Panc1 (cell line): ENCODE measurements around the gene ZNF469. TPM values are rescaled to one million over a fixed set of nuclear protein-coding genes. Genes with fewer than 3 reads are reported as not detected.
A peak's percentile ranks its signal among the peaks of the same experiment; 100 is the strongest.

Source experiments
- ATAC-seq: fragments of 200-7000 bp; cut with Tn5 transposase; 2 replicates; pipeline ENCODE4 v1.9.1; 2020; ENCODE audit warnings: mild to moderate bottlenecking, moderate library complexity
- BruUV-seq: library from RNA; stranded (reverse); fragments of 400-500 nt; replicated peaks from 2 replicates; lab custom pipeline; 2021; lab: Mats Ljungman, UMichigan
- CTCF ChIA-PET: fragments of 300-600 bp; sonication (Branson Sonifier 250); formaldehyde crosslinking; loops from one replicate; lab custom pipeline; 2022; ENCODE audit warnings: antibody characterized with exemption; lab: Charles Lee
- POLR2A ChIA-PET: fragments of 300-600 bp; sonication (Branson Sonifier 250); formaldehyde crosslinking; loops from one replicate; lab custom pipeline; 2022; ENCODE audit warnings: antibody characterized with exemption; lab: Charles Lee
- DNase-seq: peaks from one replicate; pipeline ENCODE4 v3.0.0-alpha.2; 2010; ENCODE audit warnings: low read depth, low spot score
- H3K27ac ChIP-seq: 2 replicates; pipeline ENCODE4 v1.5.1; 2011; ENCODE audit warnings: mild to moderate bottlenecking, low read length, inconsistent platforms
- H3K27me3 ChIP-seq: fragments of 200-500 bp; sonication (Bioruptor generic); 2 replicates; pipeline ENCODE4 v1.6.0; 2014; ENCODE audit warnings: low read length, inconsistent platforms; ENCODE audit not compliant: control insufficient read depth, insufficient read depth
- H3K36me3 ChIP-seq: fragments of 200-500 bp; sonication (Bioruptor generic); 2 replicates; pipeline ENCODE4 v1.5.1; 2014; ENCODE audit warnings: inconsistent platforms, mild to moderate bottlenecking, low read length, moderate library complexity; ENCODE audit not compliant: control insufficient read depth, insufficient read depth
- H3K4me1 ChIP-seq: 2 replicates; pipeline ENCODE4 v1.5.1; 2011; ENCODE audit warnings: inconsistent platforms, mild to moderate bottlenecking, low read length, moderate library complexity; ENCODE audit not compliant: control insufficient read depth, insufficient read depth
- H3K4me3 ChIP-seq, 2 experiments: 2 replicates each; pipeline ENCODE4 v1.5.1; 2011 to 2012; ENCODE audit warnings: low read depth in 2 of 2, low read length in 2 of 2, mild to moderate bottlenecking in 2 of 2, inconsistent platforms in 1 of 2, moderate library complexity in 1 of 2
- H3K9me3 ChIP-seq: fragments of 200-500 bp; sonication (Bioruptor generic); 2 replicates; pipeline ENCODE4 v1.5.1; 2014; ENCODE audit warnings: low read depth, mild to moderate bottlenecking, inconsistent platforms, low read length, moderate library complexity; ENCODE audit not compliant: control insufficient read depth, insufficient read depth
- CTCF ChIP-seq: fragments of 450-650 bp; IDR thresholded peaks from 2 replicates; pipeline ENCODE4 v1.5.1; 2017; ENCODE audit warnings: mild to moderate bottlenecking
- POLR2AphosphoS5 ChIP-seq: IDR thresholded peaks from 2 replicates; pipeline ENCODE4 v1.6.1; 2012; ENCODE audit warnings: mild to moderate bottlenecking, low read depth, low read length, moderate library complexity
- REST ChIP-seq, 2 experiments: IDR thresholded peaks; 2 replicates each; pipeline ENCODE4 v1.6.1; 2011 to 2012; ENCODE audit warnings: low read depth in 2 of 2, control low read depth in 1 of 2, low read length in 1 of 2, mild to moderate bottlenecking in 1 of 2, moderate library complexity in 1 of 2; ENCODE audit not compliant: insufficient read depth in 1 of 2
- SIN3A ChIP-seq: IDR thresholded peaks from 2 replicates; pipeline ENCODE4 v1.6.1; 2012; ENCODE audit warnings: low read depth, mild to moderate bottlenecking, low read length, moderate library complexity, borderline replicate concordance; ENCODE audit not compliant: insufficient read depth
- TCF7L2 ChIP-seq: IDR thresholded peaks from 2 replicates; pipeline ENCODE4 v1.6.1; 2011; ENCODE audit warnings: mild to moderate bottlenecking, low read depth, low read length, inconsistent platforms
- in situ Hi-C: cut with HindIII; loops from 2 replicates; pipeline ENCODE4 v1.10.0; 2016; ENCODE audit warnings: low sequenced_read_pairs, low pct_unique_long_range_greater_than_20kb
- intact Hi-C: fragments of 100-400 bp; cut with micrococcal nuclease; formaldehyde crosslinking; loops from one replicate; pipeline ENCODE4 v1.10.0; 2022; ENCODE audit not compliant: unreplicated experiment
- total RNA-seq: library from RNA; stranded (reverse); gene quantifications from one replicate; pipeline ENCODE4 v1.2.1, GENCODE V29; 2021; ENCODE audit not compliant: unreplicated experiment

Gene ZNF469
- total RNA-seq, 1 experiment from 2014 or later, result 1.3 TPM

- no peak for DNase-seq
- in situ Hi-C loops, result no loop called here
- Histone ChIP-seq H3K27ac (no peak overlapping the region), H3K27me3 (no peaks in the 10 kb centered on the region), H3K4me1 (no peaks in the 10 kb centered on the region), H3K36me3 (no peaks in the 10 kb centered on the region), H3K4me3 (no peak overlapping the region), H3K9me3 (no peaks in the 10 kb centered on the region)
- no peak for ATAC-seq
- ChIA-PET POLR2A (no interaction called here), CTCF (no interaction called here)
- TF ChIP-seq REST (IDR thresholded peaks at IDR 0.05; ENCODE audit: insufficient read depth in 1 of 2, low read depth in 2 of 2, low read length in 1 of 2), result no peak
- TF ChIP-seq POLR2AphosphoS5, result no peak
- no peak for TF ChIP-seq TCF7L2
- TF ChIP-seq CTCF, result no peak
- TF ChIP-seq SIN3A, result no peak
- intact Hi-C loops, result no loop called here
- no TSS peak for BruUV-seq
Observed at GRCh38 chr16:88423448-88423850, 40.7 kb downstream of the ZNF469 start.

- ChIA-PET POLR2A (no interaction called here), CTCF (no interaction called here)
- intact Hi-C loops, result no loop called here
- 0 out of 2 replicates have a peak, but pooled peaks have one; percentile 20 for ATAC-seq
- TF ChIP-seq TCF7L2 (no peak), CTCF (no peak), REST (IDR thresholded peaks at IDR 0.05; ENCODE audit: insufficient read depth in 1 of 2, low read depth in 2 of 2, low read length in 1 of 2) (no peak), POLR2AphosphoS5 (no peak), SIN3A (no peak)
- H3K4me1 ChIP-seq, result no peaks in the 10 kb centered on the region
- in situ Hi-C loops, result no loop called here
- no peak overlapping the region for H3K27ac ChIP-seq
- no TSS peak for BruUV-seq
- no peak overlapping the region for H3K4me3 ChIP-seq
- no peak for DNase-seq
- no peaks in the 10 kb centered on the region for H3K36me3 ChIP-seq
- H3K9me3 ChIP-seq, result no peaks in the 10 kb centered on the region
- no peaks in the 10 kb centered on the region for H3K27me3 ChIP-seq
Observed at GRCh38 chr16:88424587-88425235, 42.0 kb downstream of the ZNF469 start.
